HCEC 1CT (cell line): Measurements from ENCODE around the gene PRR30.
A peak's percentile ranks its signal among the peaks of the same experiment; 100 is the strongest.

Source experiments
- DNase-seq: peaks from one replicate; pipeline ENCODE4 v3.0.0-alpha.2; 2017

The PRR30 gene

GRCh38 chr2:27095745-27096651 lies 43.2 kb downstream of the PRR30 start:
- DNase-seq: peak; percentile 56

- no peak for DNase-seq
Observed at GRCh38 chr2:27095427-27095744, 43.8 kb downstream of the PRR30 start.

GRCh38 chr2:27094353-27094984 lies 44.7 kb downstream of the PRR30 start:
- no peak for DNase-seq

GRCh38 chr2:27093430-27094352 lies 45.5 kb downstream of the PRR30 start:
- DNase-seq: no peak

GRCh38 chr2:27092696-27093429 lies 46.3 kb downstream of the PRR30 start:
- DNase-seq: no peak

- no peak for DNase-seq
Observed at GRCh38 chr2:27091746-27092695, 47.2 kb downstream of the PRR30 start.

- no peak for DNase-seq
Observed at GRCh38 chr2:27089111-27089954, 49.9 kb downstream of the PRR30 start.

GRCh38 chr2:27088634-27089033 lies 50.6 kb downstream of the PRR30 start:
- no peak for DNase-seq

GRCh38 chr2:27087823-27088410 lies 51.3 kb downstream of the PRR30 start:
- no peak for DNase-seq
